Activated CD4-positive, alpha-beta T cell treated with anti-CD3 and anti-CD28 coated beads, Interleukin-2, amount 10 ng/mL, durations not matched to agents 7 days and 5 days (primary cell): Measurements from ENCODE around the gene MTHFD1L. TPM values are rescaled to one million over a fixed set of nuclear protein-coding genes. Genes with fewer than 3 reads are reported as not detected.
A peak's percentile ranks its signal among the peaks of the same experiment; 100 is the strongest.

Experiments
- CTCF ChIA-PET: fragments of 350-600 bp; sonication (Branson Sonifier 250); formaldehyde crosslinking; loops from one replicate; lab custom pipeline; 2021; ENCODE audit warnings: antibody characterized with exemption; lab: Charles Lee
- POLR2A ChIA-PET: fragments of 350-600 bp; sonication (Branson Sonifier 250); formaldehyde crosslinking; loops from one replicate; lab custom pipeline; 2021; ENCODE audit warnings: antibody characterized with exemption; lab: Charles Lee
- DNase-seq: peaks from one replicate; pipeline ENCODE4 v3.0.0-alpha.2; 2020
- H3K27ac Mint-ChIP-seq: one replicate; pipeline ENCODE4 v1.8.0; 2021; ENCODE audit warnings: mild to moderate bottlenecking, moderate library complexity, mixed read lengths
- H3K27me3 Mint-ChIP-seq: one replicate; pipeline ENCODE4 v1.8.0; 2021; ENCODE audit warnings: mixed read lengths
- H3K36me3 Mint-ChIP-seq: one replicate; pipeline ENCODE4 v1.8.0; 2021; ENCODE audit warnings: low read depth, mixed read lengths
- H3K4me1 Mint-ChIP-seq: one replicate; pipeline ENCODE4 v1.8.0; 2021; ENCODE audit warnings: mixed read lengths
- H3K4me3 Mint-ChIP-seq: one replicate; pipeline ENCODE4 v1.8.0; 2021; ENCODE audit warnings: mild to moderate bottlenecking, moderate library complexity, mixed read lengths
- H3K9me3 Mint-ChIP-seq: one replicate; pipeline ENCODE4 v1.8.0; 2021; ENCODE audit warnings: mixed read lengths
- total RNA-seq, 2 experiments: library from RNA; stranded (reverse); gene quantifications; one replicate each; pipeline ENCODE4 v1.2.3, GENCODE V29; 2021

MTHFD1L gene
- total RNA-seq, 2 experiments from 2014 or later: 34.9 to 40.6 TPM

- Mint-ChIP-seq H3K4me1 (no peaks in the 10 kb centered on the region), H3K27me3 (no peaks in the 10 kb centered on the region), H3K9me3 (peaks cover 7% of the 10 kb centered on the region), H3K36me3 (no peaks in the 10 kb centered on the region), H3K4me3 (no peak overlapping the region), H3K27ac (no peak overlapping the region)
- POLR2A ChIA-PET: no interaction called here
- DNase-seq: no peak
- CTCF ChIA-PET: no interaction called here
Observed at GRCh38 chr6:151128763-151129370, 263.4 kb downstream of the MTHFD1L start.

- H3K9me3 Mint-ChIP-seq: peaks cover 7% of the 10 kb centered on the region
- ChIA-PET CTCF (no interaction called here), POLR2A (no interaction called here)
- no peak overlapping the region for H3K27ac Mint-ChIP-seq
- no peak overlapping the region for H3K4me3 Mint-ChIP-seq
- no peaks in the 10 kb centered on the region for H3K27me3 Mint-ChIP-seq
- no peaks in the 10 kb centered on the region for H3K4me1 Mint-ChIP-seq
- no peaks in the 10 kb centered on the region for H3K36me3 Mint-ChIP-seq
- no peak for DNase-seq
Observed at GRCh38 chr6:151130329-151130728, 264.8 kb downstream of the MTHFD1L start.

- Mint-ChIP-seq H3K27me3 (no peaks in the 10 kb centered on the region), H3K9me3 (peaks cover 4% of the 10 kb centered on the region), H3K4me1 (no peaks in the 10 kb centered on the region), H3K27ac (no peak overlapping the region), H3K36me3 (no peaks in the 10 kb centered on the region), H3K4me3 (no peak overlapping the region)
- ChIA-PET CTCF (no interaction called here), POLR2A (no interaction called here)
- DNase-seq: no peak
Observed at GRCh38 chr6:151131324-151132007, 266.0 kb downstream of the MTHFD1L start.

- no peak overlapping the region for H3K4me3 Mint-ChIP-seq
- peaks cover 3% of the 10 kb centered on the region for H3K27me3 Mint-ChIP-seq
- H3K36me3 Mint-ChIP-seq: no peaks in the 10 kb centered on the region
- no peaks in the 10 kb centered on the region for H3K9me3 Mint-ChIP-seq
- ChIA-PET POLR2A (no interaction called here), CTCF (no interaction called here)
- H3K27ac Mint-ChIP-seq: no peak overlapping the region
- no peaks in the 10 kb centered on the region for H3K4me1 Mint-ChIP-seq
- DNase-seq: no peak
Observed at GRCh38 chr6:151136141-151136755, 270.7 kb downstream of the MTHFD1L start.

GRCh38 chr6:151137542-151137941, 272.0 kb downstream of the MTHFD1L start:
- ChIA-PET CTCF (no interaction called here), POLR2A (no interaction called here)
- Mint-ChIP-seq H3K36me3 (no peaks in the 10 kb centered on the region), H3K4me3 (no peak overlapping the region), H3K4me1 (no peaks in the 10 kb centered on the region), H3K27me3 (peaks cover 3% of the 10 kb centered on the region), H3K27ac (no peak overlapping the region), H3K9me3 (no peaks in the 10 kb centered on the region)
- DNase-seq: no peak

- DNase-seq: no peak
- H3K27ac Mint-ChIP-seq: no peak overlapping the region
- peaks cover 3% of the 10 kb centered on the region for H3K27me3 Mint-ChIP-seq
- H3K36me3 Mint-ChIP-seq: no peaks in the 10 kb centered on the region
- ChIA-PET POLR2A (no interaction called here), CTCF (interaction anchor here (1.4 kb wide), 1 partner anchor 185 kb away, joined by 4 read pairs; no protein-coding TSS in a partner anchor)
- no peaks in the 10 kb centered on the region for H3K9me3 Mint-ChIP-seq
- no peaks in the 10 kb centered on the region for H3K4me1 Mint-ChIP-seq
- H3K4me3 Mint-ChIP-seq: no peak overlapping the region
Observed at GRCh38 chr6:151139524-151139923, 274.0 kb downstream of the MTHFD1L start.

GRCh38 chr6:151140767-151141166, 275.3 kb downstream of the MTHFD1L start:
- ChIA-PET CTCF (interaction anchor here (1.2 kb wide), 1 partner anchor 183 kb away, joined by 3 read pairs; no protein-coding TSS in a partner anchor), POLR2A (no interaction called here)
- no peak for DNase-seq
- Mint-ChIP-seq H3K9me3 (no peaks in the 10 kb centered on the region), H3K36me3 (no peaks in the 10 kb centered on the region), H3K27me3 (peaks cover 3% of the 10 kb centered on the region), H3K4me1 (no peaks in the 10 kb centered on the region), H3K4me3 (no peak overlapping the region), H3K27ac (no peak overlapping the region)

- Mint-ChIP-seq H3K36me3 (no peaks in the 10 kb centered on the region), H3K9me3 (no peaks in the 10 kb centered on the region), H3K27me3 (peaks cover 3% of the 10 kb centered on the region), H3K4me3 (no peak overlapping the region), H3K27ac (no peak overlapping the region), H3K4me1 (no peaks in the 10 kb centered on the region)
- CTCF ChIA-PET: interaction anchor here (1.2 kb wide), 1 partner anchor 182 kb away, joined by 3 read pairs; no protein-coding TSS in a partner anchor
- POLR2A ChIA-PET: no interaction called here
- no peak for DNase-seq
Observed at GRCh38 chr6:151141685-151142084, 276.2 kb downstream of the MTHFD1L start.

GRCh38 chr6:151142676-151143075, 277.2 kb downstream of the MTHFD1L start:
- no peak for DNase-seq
- Mint-ChIP-seq H3K27me3 (peaks cover 3% of the 10 kb centered on the region), H3K36me3 (no peaks in the 10 kb centered on the region), H3K4me3 (no peak overlapping the region), H3K4me1 (no peaks in the 10 kb centered on the region), H3K27ac (no peak overlapping the region), H3K9me3 (no peaks in the 10 kb centered on the region)
- ChIA-PET CTCF (no interaction called here), POLR2A (no interaction called here)

- H3K9me3 Mint-ChIP-seq: no peaks in the 10 kb centered on the region
- H3K27ac Mint-ChIP-seq: peak overlapping the region; percentile 78
- H3K4me3 Mint-ChIP-seq: no peak overlapping the region
- ChIA-PET CTCF (no interaction called here), POLR2A (no interaction called here)
- H3K36me3 Mint-ChIP-seq: no peaks in the 10 kb centered on the region
- no peak for DNase-seq
- no peaks in the 10 kb centered on the region for H3K4me1 Mint-ChIP-seq
- H3K27me3 Mint-ChIP-seq: peaks cover 3% of the 10 kb centered on the region
Observed at GRCh38 chr6:151143337-151143736, 277.8 kb downstream of the MTHFD1L start.

GRCh38 chr6:151143806-151144205, 278.3 kb downstream of the MTHFD1L start:
- no peaks in the 10 kb centered on the region for H3K36me3 Mint-ChIP-seq
- H3K4me1 Mint-ChIP-seq: no peaks in the 10 kb centered on the region
- peaks cover 3% of the 10 kb centered on the region for H3K27me3 Mint-ChIP-seq
- ChIA-PET CTCF (no interaction called here), POLR2A (no interaction called here)
- no peaks in the 10 kb centered on the region for H3K9me3 Mint-ChIP-seq
- no peak overlapping the region for H3K4me3 Mint-ChIP-seq
- H3K27ac Mint-ChIP-seq: no peak overlapping the region
- no peak for DNase-seq

- H3K27me3 Mint-ChIP-seq: no peaks in the 10 kb centered on the region
- H3K27ac Mint-ChIP-seq: no peak overlapping the region
- ChIA-PET CTCF (no interaction called here), POLR2A (no interaction called here)
- no peak for DNase-seq
- H3K9me3 Mint-ChIP-seq: no peaks in the 10 kb centered on the region
- H3K4me1 Mint-ChIP-seq: no peaks in the 10 kb centered on the region
- no peak overlapping the region for H3K4me3 Mint-ChIP-seq
- no peaks in the 10 kb centered on the region for H3K36me3 Mint-ChIP-seq
Observed at GRCh38 chr6:151147118-151147832, 281.8 kb downstream of the MTHFD1L start.

- H3K4me1 Mint-ChIP-seq: no peaks in the 10 kb centered on the region
- CTCF ChIA-PET: no interaction called here
Observed at GRCh38 chr6:151148111-151148510, 282.6 kb downstream of the MTHFD1L start.

More at GRCh38 chr6:151148111-151148510, 282.6 kb downstream of the MTHFD1L start:
- H3K9me3 Mint-ChIP-seq: no peaks in the 10 kb centered on the region
- POLR2A ChIA-PET: interaction anchor here (0.6 kb wide), 1 partner anchor 1442 kb away, joined by 9 read pairs; no protein-coding TSS in a partner anchor
- H3K27me3 Mint-ChIP-seq: peaks cover 1% of the 10 kb centered on the region
- H3K4me3 Mint-ChIP-seq: no peak overlapping the region
- H3K27ac Mint-ChIP-seq: no peak overlapping the region
- no peaks in the 10 kb centered on the region for H3K36me3 Mint-ChIP-seq
- DNase-seq: no peak
